Right atrium auricular region (tissue), 2 donors: Measurements from ENCODE around the gene NRG2. TPM values are rescaled to one million over a fixed set of nuclear protein-coding genes. Genes with fewer than 3 reads are reported as not detected.

Experiments
- DNase-seq: peaks from one replicate; pipeline ENCODE4 v3.0.0-alpha.2; 2019; ENCODE audit warnings: low spot score
- H3K27ac ChIP-seq, 2 donors: fragments of 200-600 bp; sonication (generic); 1 replicate in 1 of 2; 2 replicates in 1 of 2; pipeline ENCODE4 v1.5.1; 2016 to 2019
- H3K27me3 ChIP-seq, 2 donors: fragments of 200-600 bp; sonication (generic); one replicate each; pipeline versions ENCODE4 v1.5.1 to v1.6.0; 2017 to 2019
- H3K36me3 ChIP-seq: fragments of 200-600 bp; sonication (generic); one replicate; pipeline ENCODE4 v1.5.1; 2016
- H3K4me1 ChIP-seq, 2 donors: fragments of 200-600 bp; sonication (generic); one replicate each; pipeline versions ENCODE4 v1.5.1 to v1.6.0; 2017 to 2019
- H3K4me3 ChIP-seq, 2 donors: fragments of 200-600 bp; sonication (generic); 1 replicate in 1 of 2; 2 replicates in 1 of 2; pipeline ENCODE4 v1.5.1; 2017 to 2019; ENCODE audit warnings: mild to moderate bottlenecking in 1 of 2, moderate library complexity in 1 of 2
- H3K9me3 ChIP-seq, 2 donors: fragments of 200-600 bp; sonication (generic); one replicate each; pipeline ENCODE4 v1.5.1; 2019
- CTCF ChIP-seq, 2 donors: fragments of 200-600 bp; sonication (generic); IDR thresholded peaks; one replicate each; pipeline ENCODE4 v1.5.1; 2019; ENCODE audit warnings: antibody characterized with exemption in 2 of 2
- total RNA-seq, 2 donors: library from RNA; depleted of rRNA; stranded (reverse); fragments of >200 nt; gene quantifications; one replicate each; pipeline ENCODE4 v1.1.0, GENCODE V29; 2016

Gene NRG2
- total RNA-seq, 2 donors from 2014 or later, result 1.8 to 1.9 TPM

GRCh38 chr5:139976703-139977102, 66.4 kb downstream of the NRG2 start:
- H3K27me3 ChIP-seq, result no peaks in the 10 kb centered on the region

GRCh38 chr5:139975942-139976341, 67.2 kb downstream of the NRG2 start:
- no peak overlapping the region for H3K27ac ChIP-seq
- H3K4me3 ChIP-seq, result no peak overlapping the region
- H3K36me3 ChIP-seq, result no peaks in the 10 kb centered on the region
- no peaks in the 10 kb centered on the region for H3K9me3 ChIP-seq
- H3K4me1 ChIP-seq, result peaks cover 0 to 5% of the 10 kb centered on the region in 2 donors
- no peak for TF ChIP-seq CTCF (IDR thresholded peaks at IDR 0.05)
- H3K27me3 ChIP-seq, result no peaks in the 10 kb centered on the region
- DNase-seq, result no peak

More at GRCh38 chr5:139976703-139977102, 66.4 kb downstream of the NRG2 start:
- Histone ChIP-seq H3K36me3 (no peaks in the 10 kb centered on the region), H3K9me3 (no peaks in the 10 kb centered on the region), H3K27ac (no peak overlapping the region), H3K4me1 (peaks cover 0 to 5% of the 10 kb centered on the region in 2 donors), H3K4me3 (no peak overlapping the region)
- no peak for TF ChIP-seq CTCF (IDR thresholded peaks at IDR 0.05)
- no peak for DNase-seq

- H3K4me3 ChIP-seq, result no peak overlapping the region
- DNase-seq, result no peak
- peaks cover 0 to 5% of the 10 kb centered on the region in 2 donors for H3K4me1 ChIP-seq
- H3K36me3 ChIP-seq, result no peaks in the 10 kb centered on the region
- H3K27ac ChIP-seq, result no peak overlapping the region
- H3K27me3 ChIP-seq, result no peaks in the 10 kb centered on the region
- TF ChIP-seq CTCF (IDR thresholded peaks at IDR 0.05), result no peak
- no peaks in the 10 kb centered on the region for H3K9me3 ChIP-seq
These were observed 67.8 kb downstream of the NRG2 start for GRCh38 chr5:139975306-139975705.

- no peak for TF ChIP-seq CTCF (IDR thresholded peaks at IDR 0.05)
- H3K27ac ChIP-seq, result no peak overlapping the region
- DNase-seq, result no peak
These were observed 68.4 kb downstream of the NRG2 start for GRCh38 chr5:139974661-139975060.

GRCh38 chr5:139971202-139971725, 71.8 kb downstream of the NRG2 start:
- H3K36me3 ChIP-seq, result no peaks in the 10 kb centered on the region
- H3K27ac ChIP-seq, result no peak overlapping the region
- no peak overlapping the region for H3K4me3 ChIP-seq
- peaks cover 0 to 12% of the 10 kb centered on the region in 2 donors for H3K4me1 ChIP-seq
- no peak for DNase-seq
- no peak for TF ChIP-seq CTCF (IDR thresholded peaks at IDR 0.05)
- no peaks in the 10 kb centered on the region for H3K27me3 ChIP-seq
- H3K9me3 ChIP-seq, result no peaks in the 10 kb centered on the region

More at GRCh38 chr5:139974661-139975060, 68.4 kb downstream of the NRG2 start:
- Histone ChIP-seq H3K27me3 (no peaks in the 10 kb centered on the region), H3K9me3 (no peaks in the 10 kb centered on the region), H3K4me3 (no peak overlapping the region), H3K4me1 (peaks cover 0 to 5% of the 10 kb centered on the region in 2 donors), H3K36me3 (no peaks in the 10 kb centered on the region)

- DNase-seq, result no peak
- Histone ChIP-seq H3K27ac (no peak overlapping the region), H3K27me3 (no peaks in the 10 kb centered on the region), H3K4me3 (no peak overlapping the region), H3K4me1 (peaks cover 0 to 12% of the 10 kb centered on the region in 2 donors), H3K36me3 (no peaks in the 10 kb centered on the region), H3K9me3 (no peaks in the 10 kb centered on the region)
- TF ChIP-seq CTCF (IDR thresholded peaks at IDR 0.05), result no peak
These were observed 73.8 kb downstream of the NRG2 start for GRCh38 chr5:139969318-139969717.
